ENCODE measurements around the gene SLC27A3. TPM values are rescaled to one million over a fixed set of nuclear protein-coding genes. Genes with fewer than 3 reads are reported as not detected.
"Not testable (repeated sequence)": the region's sequence is repeated elsewhere in the genome, so short reads cannot be mapped to it uniquely, and the experiment has no call there.

The SLC27A3 gene
- total RNA-seq, 1 donor from 2014 or later: 12.6 TPM

- ChIA-PET CTCF (no interaction called here), POLR2A (no interaction called here)
- H3K4me1 Mint-ChIP-seq: peaks cover 27% of the 10 kb centered on the region
- peaks cover 8% of the 10 kb centered on the region for H3K36me3 Mint-ChIP-seq (ENCODE audit: low read depth)
- TF ChIP-seq CTCF (IDR thresholded peaks at IDR 0.05): no peak
- H3K27me3 Mint-ChIP-seq: no peaks in the 10 kb centered on the region
- no peak for DNase-seq
- H3K9me3 Mint-ChIP-seq: no peaks in the 10 kb centered on the region
- intact Hi-C loops (cut with micrococcal nuclease): loop anchor here (10.0 kb wide), 1 partner anchor 263 kb away; no protein-coding TSS in a partner anchor
- no peak overlapping the region for H3K27ac Mint-ChIP-seq
- no peak overlapping the region for H3K4me3 Mint-ChIP-seq
- no peak for ATAC-seq (ENCODE audit: low read depth)
Measured at GRCh38 chr1:153778051-153778823, 3.0 kb downstream of the SLC27A3 start.

- TF ChIP-seq CTCF (IDR thresholded peaks at IDR 0.05): no peak
- Mint-ChIP-seq H3K4me1 (peaks cover 23% of the 10 kb centered on the region), H3K36me3 (ENCODE audit: low read depth) (peaks cover 3% of the 10 kb centered on the region), H3K9me3 (no peaks in the 10 kb centered on the region), H3K27me3 (no peaks in the 10 kb centered on the region), H3K4me3 (no peak overlapping the region), H3K27ac (no peak overlapping the region)
- intact Hi-C loops (cut with micrococcal nuclease): loop anchor here (10.0 kb wide), 1 partner anchor 264 kb away; no protein-coding TSS in a partner anchor
- POLR2A ChIA-PET: no interaction called here
- DNase-seq (no peak), ATAC-seq (ENCODE audit: low read depth) (no peak)
- CTCF ChIA-PET: no interaction called here
Measured at GRCh38 chr1:153778824-153779519, 3.8 kb downstream of the SLC27A3 start.

GRCh38 chr1:153779781-153780541, 4.8 kb downstream of the SLC27A3 start:
- H3K27ac Mint-ChIP-seq: no peak overlapping the region
- peaks cover 19% of the 10 kb centered on the region for H3K4me1 Mint-ChIP-seq
- H3K36me3 Mint-ChIP-seq (ENCODE audit: low read depth): no peaks in the 10 kb centered on the region
- no peak overlapping the region for H3K4me3 Mint-ChIP-seq
- TF ChIP-seq CTCF (IDR thresholded peaks at IDR 0.05): no peak
- CTCF ChIA-PET: interaction anchor here (1.3 kb wide), 1 partner anchor 31 kb away, joined by 3 read pairs; no protein-coding TSS in a partner anchor
- POLR2A ChIA-PET: interaction anchor here (0.5 kb wide), 1 partner anchor 36 kb away, joined by 4 read pairs; no protein-coding TSS in a partner anchor
- no peaks in the 10 kb centered on the region for H3K9me3 Mint-ChIP-seq
- ATAC-seq (ENCODE audit: low read depth): no peak
- H3K27me3 Mint-ChIP-seq: no peaks in the 10 kb centered on the region
- intact Hi-C loops (cut with micrococcal nuclease): loop anchor here (10.0 kb wide), 1 partner anchor 265 kb away; no protein-coding TSS in a partner anchor
- no peak for DNase-seq

- no peak for DNase-seq
- ChIA-PET CTCF (interaction anchor here (1.3 kb wide), 1 partner anchor 32 kb away, joined by 3 read pairs; no protein-coding TSS in a partner anchor), POLR2A (interaction anchor here (0.5 to 1.2 kb wide), 2 partner anchors 11 to 35 kb away, joined by 4 to 10 read pairs; no protein-coding TSS in a partner anchor)
- Mint-ChIP-seq H3K27me3 (no peaks in the 10 kb centered on the region), H3K4me1 (peaks cover 22% of the 10 kb centered on the region), H3K9me3 (no peaks in the 10 kb centered on the region), H3K36me3 (ENCODE audit: low read depth) (no peaks in the 10 kb centered on the region), H3K27ac (no peak overlapping the region), H3K4me3 (no peak overlapping the region)
- no peak for TF ChIP-seq CTCF (IDR thresholded peaks at IDR 0.05)
- intact Hi-C loops (cut with micrococcal nuclease): no loop called here
- ATAC-seq (ENCODE audit: low read depth): no peak
Measured at GRCh38 chr1:153780551-153780950, 5.3 kb downstream of the SLC27A3 start.

GRCh38 chr1:153782648-153783047, 7.4 kb downstream of the SLC27A3 start:
- CTCF ChIA-PET; ATAC-seq (ENCODE audit: low read depth); H3K27me3 Mint-ChIP-seq; H3K9me3 Mint-ChIP-seq; H3K36me3 Mint-ChIP-seq (ENCODE audit: low read depth); DNase-seq: not testable (repeated sequence)
- Mint-ChIP-seq H3K27ac (peak overlapping the region; percentile 96), H3K4me3 (peak overlapping the region; percentile 93), H3K4me1 (peaks cover 22% of the 10 kb centered on the region)
- intact Hi-C loops (cut with micrococcal nuclease): loop anchor here (1.0 kb wide), 4 partner anchors 7 to 111 kb away; partner anchors contain the start of gene SLC27A3
- POLR2A ChIA-PET: interaction anchor here (0.7 to 1.8 kb wide), 3 partner anchors 207 to 436 kb away, joined by 3 to 6 read pairs (median 4); partner anchors contain the start of gene RPS27

All from activated B cell treated with CpG ODN at 0.5 μM for 24 hours (primary cell).